ENCODE results near the gene TTLL3. TPM values are rescaled to one million over a fixed set of nuclear protein-coding genes. Genes with fewer than 3 reads are reported as not detected.

The TTLL3 gene
- total RNA-seq, 1 donor from 2014 or later = 71.2 TPM

Other genes with a start within 250 kb of the TTLL3 start
- gene MTMR14, start 160.8 kb upstream of the TTLL3 start, total RNA-seq = 45.1 and 45.5 TPM in 2 replicates
- 0.20 and 0.36 TPM in 2 replicates for gene CPNE9, start 106.4 kb upstream of the TTLL3 start, total RNA-seq
- gene BRPF1, start 78.5 kb upstream of the TTLL3 start, total RNA-seq = 41.9 and 44.2 TPM in 2 replicates
- gene OGG1, start 60.3 kb upstream of the TTLL3 start, total RNA-seq = 40.1 and 40.7 TPM in 2 replicates
- 46.7 and 50.6 TPM in 2 replicates for gene CAMK1, start 40.3 kb upstream of the TTLL3 start, total RNA-seq
- gene TADA3, start 17.8 kb upstream of the TTLL3 start, total RNA-seq = 84.3 and 85.7 TPM in 2 replicates
- gene ARPC4, start 17.2 kb upstream of the TTLL3 start, total RNA-seq = 295 and 297 TPM in 2 replicates
- 50.4 and 54.1 TPM in 2 replicates for gene RPUSD3, start 33.7 kb downstream of the TTLL3 start, total RNA-seq
- not detected in 2 replicates for gene CIDEC, start 70.0 kb downstream of the TTLL3 start, total RNA-seq
- 23.5 and 25.3 TPM in 2 replicates for gene JAGN1, start 80.3 kb downstream of the TTLL3 start, total RNA-seq
- 0.36 and 0.70 TPM in 2 replicates for gene IL17RE, start 92.6 kb downstream of the TTLL3 start, total RNA-seq
- 0.23 and 0.34 TPM in 2 replicates for gene IL17RC, start 106.8 kb downstream of the TTLL3 start, total RNA-seq
- 16.0 and 20.2 TPM in 2 replicates for gene CRELD1, start 123.6 kb downstream of the TTLL3 start, total RNA-seq
- gene PRRT3, start 142.1 kb downstream of the TTLL3 start, total RNA-seq = 6.2 TPM in 2 replicates
- gene EMC3, start 176.6 kb downstream of the TTLL3 start, total RNA-seq = 53.5 TPM in 2 replicates
- gene FANCD2, start 216.2 kb downstream of the TTLL3 start, total RNA-seq = 56.6 and 61.9 TPM in 2 replicates

Measured in T-helper 2 cell treated with Interferon-gamma antibody and Interleukin-4, amounts not matched to agents 100 ng/mL and 5 ng/mL, for 36 hours (primary cell).